MCF 10A (cell line): ENCODE results near the gene CLTA. TPM values are rescaled to one million over a fixed set of nuclear protein-coding genes. Genes with fewer than 3 reads are reported as not detected.

Experiments used
- BruUV-seq: library from RNA; stranded (reverse); fragments of 400-500 nt; replicated peaks from 2 replicates; lab custom pipeline; 2021; lab: Mats Ljungman, UMichigan
- CTCF ChIA-PET: fragments of 300-600 bp; sonication (Branson Sonifier 250); formaldehyde crosslinking; extraction: SDS; loops from one replicate; lab custom pipeline; 2021; ENCODE audit warnings: antibody characterized with exemption, inconsistent platforms; lab: Yijun Ruan, JAX
- POLR2A ChIA-PET: fragments of 300-600, 350-650 bp; sonication (Branson Sonifier 250); formaldehyde crosslinking; extraction: SDS; loops from one replicate; lab custom pipeline; 2020; ENCODE audit warnings: antibody characterized with exemption, inconsistent platforms; lab: Yijun Ruan, JAX
- DNase-seq: peaks from one replicate; pipeline ENCODE4 v3.0.0-alpha.2; 2018; ENCODE audit not compliant: unreplicated experiment
- H3K27ac Mint-ChIP-seq: one replicate; pipeline ENCODE4 v1.8.0; 2022; ENCODE audit warnings: mild to moderate bottlenecking, low read depth, mixed read lengths; ENCODE audit not compliant: unreplicated experiment
- H3K27me3 Mint-ChIP-seq: one replicate; pipeline ENCODE4 v1.8.0; 2022; ENCODE audit warnings: mixed read lengths; ENCODE audit not compliant: insufficient read depth, unreplicated experiment
- H3K36me3 Mint-ChIP-seq: one replicate; pipeline ENCODE4 v1.8.0; 2022; ENCODE audit warnings: mild to moderate bottlenecking, moderate library complexity, mixed read lengths; ENCODE audit not compliant: insufficient read depth, unreplicated experiment
- H3K4me1 Mint-ChIP-seq: one replicate; pipeline ENCODE4 v1.8.0; 2022; ENCODE audit warnings: mixed read lengths; ENCODE audit not compliant: insufficient read depth, unreplicated experiment
- H3K4me3 Mint-ChIP-seq: one replicate; pipeline ENCODE4 v1.8.0; 2022; ENCODE audit warnings: mild to moderate bottlenecking, moderate library complexity, mixed read lengths; ENCODE audit not compliant: unreplicated experiment
- H3K9me3 Mint-ChIP-seq: one replicate; pipeline ENCODE4 v1.8.0; 2022; ENCODE audit warnings: mixed read lengths; ENCODE audit not compliant: unreplicated experiment
- CTCF ChIP-seq: fragments of 200-600 bp; IDR thresholded peaks from one replicate; pipeline ENCODE4 v1.8.0; 2022; ENCODE audit warnings: antibody characterized with exemption, mild to moderate bottlenecking; ENCODE audit not compliant: unreplicated experiment
- intact Hi-C: fragments of 100-400 bp; cut with micrococcal nuclease; formaldehyde crosslinking; loops from 2 replicates; pipeline ENCODE4 v1.14.1; 2022
- total RNA-seq: library from RNA; stranded (reverse); gene quantifications from 2 replicates; pipeline ENCODE4 v1.2.3, GENCODE V29; 2022

The CLTA gene
- total RNA-seq, 1 experiment from 2014 or later = 189 TPM

GRCh38 chr9:36213387-36213786, 22.7 kb downstream of the CLTA start:
- Mint-ChIP-seq H3K27me3 (no peaks in the 10 kb centered on the region), H3K27ac (no peak overlapping the region), H3K9me3 (no peaks in the 10 kb centered on the region), H3K4me1 (no peaks in the 10 kb centered on the region), H3K4me3 (no peak overlapping the region), H3K36me3 (peaks cover 79% of the 10 kb centered on the region)
- ChIA-PET POLR2A (no interaction called here), CTCF (interaction anchor here (0.7 to 1.0 kb wide), 3 partner anchors 12 to 115 kb away, joined by 3 to 9 read pairs (median 4); no protein-coding TSS in a partner anchor)
- TF ChIP-seq CTCF = no peak
- no peak for DNase-seq
- no TSS peak for BruUV-seq
- intact Hi-C loops = no loop called here

- Mint-ChIP-seq H3K36me3 (peaks cover 79% of the 10 kb centered on the region), H3K4me3 (no peak overlapping the region), H3K4me1 (no peaks in the 10 kb centered on the region), H3K27me3 (no peaks in the 10 kb centered on the region), H3K9me3 (no peaks in the 10 kb centered on the region), H3K27ac (no peak overlapping the region)
- ChIA-PET POLR2A (interaction anchor here (0.7 kb wide), 1 partner anchor 109 kb away, joined by 3 read pairs; no protein-coding TSS in a partner anchor), CTCF (interaction anchor here (0.7 kb wide), 1 partner anchor 47 kb away, joined by 3 read pairs; no protein-coding TSS in a partner anchor)
- intact Hi-C loops = no loop called here
- DNase-seq = no peak
- BruUV-seq = no TSS peak
- TF ChIP-seq CTCF = no peak
These were observed 23.3 kb downstream of the CLTA start for GRCh38 chr9:36213989-36214388.

- CTCF ChIA-PET = no interaction called here
- DNase-seq = no peak
- H3K4me3 Mint-ChIP-seq = no peak overlapping the region
- no peaks in the 10 kb centered on the region for H3K27me3 Mint-ChIP-seq
- intact Hi-C loops = no loop called here
- POLR2A ChIA-PET = interaction anchor here (0.7 kb wide), 1 partner anchor 110 kb away, joined by 3 read pairs; no protein-coding TSS in a partner anchor
- no TSS peak for BruUV-seq
- TF ChIP-seq CTCF = no peak
- peaks cover 75% of the 10 kb centered on the region for H3K36me3 Mint-ChIP-seq
- H3K27ac Mint-ChIP-seq = no peak overlapping the region
- H3K9me3 Mint-ChIP-seq = no peaks in the 10 kb centered on the region
- no peaks in the 10 kb centered on the region for H3K4me1 Mint-ChIP-seq
These were observed 23.9 kb downstream of the CLTA start for GRCh38 chr9:36214571-36214970.

- Mint-ChIP-seq H3K27me3 (no peaks in the 10 kb centered on the region), H3K4me3 (no peak overlapping the region), H3K27ac (no peak overlapping the region), H3K36me3 (peaks cover 78% of the 10 kb centered on the region), H3K4me1 (no peaks in the 10 kb centered on the region), H3K9me3 (no peaks in the 10 kb centered on the region)
- CTCF ChIA-PET = interaction anchor here (0.7 kb wide), 1 partner anchor 28 kb away, joined by 3 read pairs; no protein-coding TSS in a partner anchor
- intact Hi-C loops = no loop called here
- BruUV-seq = no TSS peak
- POLR2A ChIA-PET = interaction anchor here (0.8 to 1.4 kb wide), 4 partner anchors 16 to 188 kb away, joined by 3 to 7 read pairs (median 4); no protein-coding TSS in a partner anchor
- no peak for TF ChIP-seq CTCF
- DNase-seq = no peak
These were observed 26.7 kb downstream of the CLTA start for GRCh38 chr9:36217256-36217968.
